Activated CD8-positive, alpha-beta T cell treated with anti-CD3 and anti-CD28 coated beads, Interleukin-2, amount 10 ng/mL, durations not matched to agents 7 days and 5 days (primary cell): Measurements from ENCODE around the gene HNRNPK. TPM values are rescaled to one million over a fixed set of nuclear protein-coding genes. Genes with fewer than 3 reads are reported as not detected.

Source experiments
- ATAC-seq: fragments of 150-1000 bp; cut with Tn5 transposase; one replicate; pipeline ENCODE4 v1.10.0; 2021; ENCODE audit warnings: moderate library complexity
- CTCF ChIA-PET: fragments of 350-600 bp; sonication (Branson Sonifier 250); formaldehyde crosslinking; loops from one replicate; lab custom pipeline; 2021; ENCODE audit warnings: antibody characterized with exemption; lab: Charles Lee
- POLR2A ChIA-PET: fragments of 350-600 bp; sonication (Branson Sonifier 250); formaldehyde crosslinking; loops from one replicate; lab custom pipeline; 2021; ENCODE audit warnings: antibody characterized with exemption; lab: Charles Lee
- DNase-seq: peaks from one replicate; pipeline ENCODE4 v3.0.0-alpha.2; 2020
- H3K27ac Mint-ChIP-seq: one replicate; pipeline ENCODE4 v1.8.0; 2021; ENCODE audit warnings: mild to moderate bottlenecking, mixed read lengths
- H3K27me3 Mint-ChIP-seq: one replicate; pipeline ENCODE4 v1.8.0; 2021; ENCODE audit warnings: low read depth, mixed read lengths
- H3K36me3 Mint-ChIP-seq: one replicate; pipeline ENCODE4 v1.8.0; 2021; ENCODE audit warnings: low read depth, mixed read lengths
- H3K4me1 Mint-ChIP-seq: one replicate; pipeline ENCODE4 v1.8.0; 2021; ENCODE audit warnings: low read depth, mixed read lengths
- H3K4me3 Mint-ChIP-seq: one replicate; pipeline ENCODE4 v1.8.0; 2021; ENCODE audit warnings: mild to moderate bottlenecking, mixed read lengths
- H3K9me3 Mint-ChIP-seq: one replicate; pipeline ENCODE4 v1.8.0; 2022; ENCODE audit warnings: mixed read lengths; ENCODE audit not compliant: insufficient read depth
- total RNA-seq, 2 experiments: library from RNA; stranded (reverse); gene quantifications; one replicate each; pipeline ENCODE4 v1.2.3, GENCODE V29; 2021

The HNRNPK gene
- 100 to 1,000 TPM; 683 to 726 TPM for total RNA-seq

DNA sequence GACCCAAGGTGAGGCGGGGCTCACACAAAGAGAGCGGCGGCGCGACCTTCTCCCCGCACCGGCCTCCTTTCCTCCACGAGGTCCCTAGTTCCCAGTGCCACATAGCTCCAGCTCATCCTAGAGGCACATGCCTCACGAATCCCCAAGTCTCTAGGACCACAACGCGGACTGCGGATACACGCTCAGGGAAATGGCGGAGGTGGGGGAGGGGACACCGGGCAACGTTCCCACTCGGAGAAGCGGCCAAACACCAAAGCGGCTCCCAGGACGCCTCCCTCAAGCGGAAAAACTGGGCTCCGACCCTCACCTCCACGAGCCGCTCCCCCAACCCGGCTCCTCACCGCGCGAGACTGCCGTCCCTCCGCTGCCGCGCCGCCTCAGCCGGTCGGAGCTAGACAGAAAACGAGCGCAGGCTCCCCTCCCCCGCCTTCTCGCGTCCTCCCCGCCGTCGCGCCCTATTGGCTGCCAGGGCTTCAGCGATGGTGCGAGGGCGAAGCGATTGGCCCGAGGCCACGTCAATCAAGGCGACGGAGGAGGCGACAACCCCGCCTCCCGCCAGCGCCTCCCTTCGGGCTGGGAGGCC is at the start of gene HNRNPK:
Gene HNRNPK, minus strand, starts transcription at position 404 of the 583 bp plus-strand sequence. CDS start 1,963 bp downstream, outside the sequence.
- no peaks in the 10 kb centered on the region for H3K9me3 Mint-ChIP-seq
- peaks cover 52% of the 10 kb centered on the region for H3K4me1 Mint-ChIP-seq
- no peaks in the 10 kb centered on the region for H3K27me3 Mint-ChIP-seq
- ChIA-PET POLR2A (interaction anchor here (0.6 to 3.7 kb wide), 18 partner anchors 9 to 356 kb away, joined by 3 to 32 read pairs (median 6); partner anchors contain the start of genes KIF27 and UBQLN1), CTCF (interaction anchor here (1.0 to 2.1 kb wide), 11 partner anchors 9 to 316 kb away, joined by 3 to 7 read pairs (median 4); partner anchors contain the start of gene KIF27)
- H3K4me3 Mint-ChIP-seq = peak within 1 kb of the TSS; percentile 95
- peaks cover 60% of the 10 kb centered on the region for H3K36me3 Mint-ChIP-seq
- peak within 1 kb of the TSS; percentile 99 for H3K27ac Mint-ChIP-seq
- peak; percentile 85 for ATAC-seq
- DNase-seq = peak; percentile 99

DNA sequence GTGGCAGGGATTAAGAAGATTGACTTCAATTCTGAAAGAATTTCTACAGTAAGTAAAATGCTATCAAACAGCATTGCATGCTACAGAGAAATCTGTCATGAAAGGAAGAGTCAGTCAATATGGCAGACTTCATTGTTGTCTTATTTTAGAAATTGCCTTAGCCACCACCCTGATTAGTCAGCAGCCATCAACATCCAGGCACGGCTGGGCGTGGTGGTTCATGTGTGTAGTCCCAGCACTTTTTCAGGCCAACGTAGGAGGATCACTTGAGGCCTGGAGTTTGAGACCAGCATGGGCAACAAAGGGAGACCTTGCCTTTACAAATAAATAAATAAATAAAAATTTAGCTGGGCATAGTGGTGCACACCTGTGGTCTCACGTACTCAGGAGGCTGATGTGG is 47.2 kb upstream of the HNRNPK start:
- Mint-ChIP-seq H3K4me1 (no peaks in the 10 kb centered on the region), H3K4me3 (no peak overlapping the region), H3K36me3 (no peaks in the 10 kb centered on the region), H3K9me3 (no peaks in the 10 kb centered on the region), H3K27ac (no peak overlapping the region), H3K27me3 (peaks cover 17% of the 10 kb centered on the region)
- DNase-seq (no peak), ATAC-seq (no peak)
- ChIA-PET POLR2A (no interaction called here), CTCF (no interaction called here)

GRCh38 chr9:84024041-84024575 is 44.1 kb upstream of the HNRNPK start:
- no peak for ATAC-seq
- no peaks in the 10 kb centered on the region for H3K36me3 Mint-ChIP-seq
- DNase-seq = no peak
- H3K27ac Mint-ChIP-seq = no peak overlapping the region
- no peaks in the 10 kb centered on the region for H3K4me1 Mint-ChIP-seq
- no peaks in the 10 kb centered on the region for H3K9me3 Mint-ChIP-seq
- H3K27me3 Mint-ChIP-seq = peaks cover 9% of the 10 kb centered on the region
- ChIA-PET POLR2A (no interaction called here), CTCF (no interaction called here)
- no peak overlapping the region for H3K4me3 Mint-ChIP-seq

- Mint-ChIP-seq H3K4me3 (no peak overlapping the region), H3K36me3 (peaks cover 23% of the 10 kb centered on the region), H3K9me3 (no peaks in the 10 kb centered on the region), H3K27ac (no peak overlapping the region), H3K27me3 (no peaks in the 10 kb centered on the region), H3K4me1 (peaks cover 3% of the 10 kb centered on the region)
- DNase-seq (no peak), ATAC-seq (no peak)
- ChIA-PET POLR2A (no interaction called here), CTCF (no interaction called here)
Measured at GRCh38 chr9:84007662-84008061, 27.6 kb upstream of the HNRNPK start.

GRCh38 chr9:84003246-84003645 is 23.2 kb upstream of the HNRNPK start:
- Mint-ChIP-seq H3K36me3 (peaks cover 48% of the 10 kb centered on the region), H3K4me1 (peaks cover 17% of the 10 kb centered on the region), H3K9me3 (no peaks in the 10 kb centered on the region), H3K27ac (no peak overlapping the region), H3K4me3 (no peak overlapping the region), H3K27me3 (no peaks in the 10 kb centered on the region)
- DNase-seq (no peak), ATAC-seq (no peak)
- ChIA-PET POLR2A (interaction anchor here (1.9 kb wide), 1 partner anchor 23 kb away, joined by 9 read pairs; the partner anchor contains the start of genes HNRNPK and RMI1), CTCF (interaction anchor here (1.0 to 1.5 kb wide), 2 partner anchors 9 to 83 kb away, joined by 3 to 4 read pairs; no protein-coding TSS in a partner anchor)

DNA sequence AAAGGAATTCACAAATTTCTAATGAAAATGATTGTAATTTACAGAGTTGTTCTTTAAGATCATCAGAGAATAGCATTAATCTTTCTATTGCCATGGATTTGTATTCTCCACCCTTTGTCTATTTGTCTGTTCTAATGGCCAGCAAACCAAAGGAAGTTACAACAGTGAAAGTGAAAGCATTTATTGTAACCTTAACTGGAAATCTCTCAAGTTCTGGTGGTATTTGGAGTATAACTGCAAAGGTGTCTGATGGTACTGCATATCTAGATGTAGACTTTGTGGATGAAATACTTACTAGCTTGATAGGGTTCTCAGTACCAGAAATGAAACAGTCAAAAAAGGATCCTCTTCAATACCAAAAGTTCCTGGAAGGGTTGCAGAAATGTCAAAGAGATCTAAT is 22.3 kb upstream of the HNRNPK start:
- CTCF ChIA-PET = interaction anchor here (0.6 to 1.5 kb wide), 3 partner anchors 29 to 151 kb away, joined by 3 to 4 read pairs (median 3); no protein-coding TSS in a partner anchor

DNA sequence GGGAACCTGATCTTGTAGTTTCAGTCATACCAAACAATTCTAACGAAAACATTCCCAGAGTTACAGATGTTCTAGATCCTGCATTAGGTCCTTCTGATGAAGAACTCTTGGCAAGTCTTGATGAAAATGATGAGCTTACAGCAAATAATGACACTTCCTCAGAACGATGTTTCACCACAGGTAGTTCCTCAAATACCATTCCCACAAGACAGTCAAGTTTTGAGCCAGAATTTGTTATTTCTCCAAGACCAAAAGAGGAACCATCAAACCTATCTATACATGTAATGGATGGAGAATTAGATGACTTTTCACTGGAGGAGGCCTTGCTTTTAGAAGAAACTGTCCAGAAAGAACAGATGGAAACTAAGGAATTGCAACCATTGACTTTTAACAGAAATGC is 21.6 kb upstream of the HNRNPK start:
- peaks cover 47% of the 10 kb centered on the region for H3K36me3 Mint-ChIP-seq

More for the DNA sequence above, 22.3 kb upstream of the HNRNPK start:
- DNase-seq (no peak), ATAC-seq (peak; percentile 93)
- POLR2A ChIA-PET = interaction anchor here (1.9 kb wide), 1 partner anchor 22 kb away, joined by 9 read pairs; the partner anchor contains the start of genes HNRNPK and RMI1
- H3K4me1 Mint-ChIP-seq = peaks cover 17% of the 10 kb centered on the region
- H3K27me3 Mint-ChIP-seq = no peaks in the 10 kb centered on the region
- H3K36me3 Mint-ChIP-seq = peaks cover 49% of the 10 kb centered on the region
- no peaks in the 10 kb centered on the region for H3K9me3 Mint-ChIP-seq
- H3K27ac Mint-ChIP-seq = peak overlapping the region; percentile 75
- peak overlapping the region; percentile 40 for H3K4me3 Mint-ChIP-seq

GRCh38 chr9:84000186-84000585 is 20.2 kb upstream of the HNRNPK start:
- ChIA-PET CTCF (interaction anchor here (1.0 kb wide), 1 partner anchor 97 kb away, joined by 3 read pairs; no protein-coding TSS in a partner anchor), POLR2A (no interaction called here)
- Mint-ChIP-seq H3K4me1 (peaks cover 29% of the 10 kb centered on the region), H3K4me3 (no peak overlapping the region), H3K27me3 (no peaks in the 10 kb centered on the region), H3K36me3 (peaks cover 46% of the 10 kb centered on the region), H3K9me3 (no peaks in the 10 kb centered on the region), H3K27ac (no peak overlapping the region)
- ATAC-seq (no peak), DNase-seq (no peak)

More for the DNA sequence above, 21.6 kb upstream of the HNRNPK start:
- Mint-ChIP-seq H3K4me1 (peaks cover 18% of the 10 kb centered on the region), H3K27me3 (no peaks in the 10 kb centered on the region), H3K27ac (peak overlapping the region; percentile 5), H3K9me3 (no peaks in the 10 kb centered on the region), H3K4me3 (no peak overlapping the region)
- ChIA-PET POLR2A (interaction anchor here (1.9 kb wide), 1 partner anchor 21 kb away, joined by 9 read pairs; the partner anchor contains the start of genes HNRNPK and RMI1), CTCF (interaction anchor here (1.4 kb wide), 1 partner anchor 259 kb away, joined by 4 read pairs; no protein-coding TSS in a partner anchor)
- ATAC-seq (no peak), DNase-seq (no peak)

DNA sequence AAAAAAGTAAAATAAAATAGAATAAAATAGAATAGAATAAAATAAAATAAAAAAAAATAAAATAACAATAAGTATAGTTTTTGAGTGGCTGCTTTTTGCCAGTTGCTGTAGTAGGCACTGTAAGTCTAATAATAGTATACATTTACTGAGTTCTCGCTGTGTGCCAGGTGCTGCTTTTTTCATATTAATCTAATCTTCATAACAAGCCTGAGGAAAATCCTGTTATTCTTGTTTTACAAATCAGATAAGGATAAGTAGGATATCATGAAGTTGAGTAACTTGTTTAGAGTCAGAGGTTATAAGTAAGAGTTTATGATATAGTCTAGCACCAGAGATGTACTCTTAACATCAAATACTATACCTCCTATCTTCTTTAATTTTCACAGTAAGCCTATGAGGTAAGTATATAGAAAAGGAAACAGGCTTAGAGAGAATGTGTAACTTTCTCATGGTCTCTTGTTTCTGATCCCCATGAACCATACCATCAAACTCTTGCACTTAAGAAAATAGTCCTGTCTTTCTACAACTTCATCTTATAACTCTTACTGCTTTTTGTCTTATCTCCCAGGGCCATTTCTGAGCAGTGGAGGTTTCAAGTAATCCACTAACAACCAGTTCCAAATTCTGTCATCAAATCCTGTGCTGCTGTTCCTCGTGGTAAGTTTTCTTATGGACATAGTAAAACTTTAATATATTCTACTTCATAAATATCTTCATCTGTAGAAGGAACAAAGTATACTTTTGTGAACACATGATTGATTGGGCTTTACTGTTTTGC is 19.3 kb upstream of the HNRNPK start:
- Mint-ChIP-seq H3K27ac (no peak overlapping the region), H3K4me1 (peaks cover 29% of the 10 kb centered on the region), H3K36me3 (peaks cover 42% of the 10 kb centered on the region), H3K9me3 (no peaks in the 10 kb centered on the region), H3K27me3 (no peaks in the 10 kb centered on the region), H3K4me3 (no peak overlapping the region)
- ChIA-PET CTCF (no interaction called here), POLR2A (interaction anchor here (1.5 kb wide), 1 partner anchor 19 kb away, joined by 5 read pairs; the partner anchor contains the start of genes HNRNPK and RMI1)
- DNase-seq (no peak), ATAC-seq (no peak)

GRCh38 chr9:83996126-83996525 is 16.1 kb upstream of the HNRNPK start:
- DNase-seq = no peak
- ATAC-seq = no peak
- peaks cover 32% of the 10 kb centered on the region for H3K36me3 Mint-ChIP-seq
- ChIA-PET CTCF (interaction anchor here (1.0 kb wide), 1 partner anchor 16 kb away, joined by 3 read pairs; the partner anchor contains the start of genes HNRNPK and RMI1), POLR2A (no interaction called here)
- H3K9me3 Mint-ChIP-seq = no peaks in the 10 kb centered on the region
- H3K4me3 Mint-ChIP-seq = no peak overlapping the region
- H3K27me3 Mint-ChIP-seq = no peaks in the 10 kb centered on the region
- H3K27ac Mint-ChIP-seq = no peak overlapping the region
- peaks cover 12% of the 10 kb centered on the region for H3K4me1 Mint-ChIP-seq

DNA sequence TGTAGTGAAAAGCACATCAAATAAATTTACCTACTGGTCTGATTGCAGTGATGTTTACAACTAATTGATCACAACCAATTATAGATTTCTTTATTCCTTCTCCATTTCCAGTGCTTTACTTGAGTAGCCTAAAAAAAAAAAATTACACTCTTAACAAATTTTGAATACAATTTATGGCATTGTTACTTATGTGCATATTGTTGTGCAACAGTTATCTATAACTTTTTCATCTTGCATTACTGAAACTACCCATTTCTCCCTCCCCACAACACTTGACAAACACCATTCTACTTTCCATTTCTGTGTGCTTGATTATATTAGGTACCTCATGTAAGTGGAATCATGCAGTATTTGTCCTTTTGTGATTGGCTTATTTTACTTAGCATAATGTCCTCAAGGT is 12.9 kb upstream of the HNRNPK start:
- no peaks in the 10 kb centered on the region for H3K27me3 Mint-ChIP-seq
- no peak overlapping the region for H3K27ac Mint-ChIP-seq
- DNase-seq = no peak
- ChIA-PET CTCF (no interaction called here), POLR2A (no interaction called here)
- no peaks in the 10 kb centered on the region for H3K9me3 Mint-ChIP-seq
- H3K4me1 Mint-ChIP-seq = peaks cover 16% of the 10 kb centered on the region
- peaks cover 41% of the 10 kb centered on the region for H3K36me3 Mint-ChIP-seq
- no peak overlapping the region for H3K4me3 Mint-ChIP-seq
- no peak for ATAC-seq
